ENCODE measurements around the gene ADD3. TPM values are rescaled to one million over a fixed set of nuclear protein-coding genes. Genes with fewer than 3 reads are reported as not detected.

The ADD3 gene
- total RNA-seq, 1 experiment from 2014 or later, result 32.4 TPM

DNA sequence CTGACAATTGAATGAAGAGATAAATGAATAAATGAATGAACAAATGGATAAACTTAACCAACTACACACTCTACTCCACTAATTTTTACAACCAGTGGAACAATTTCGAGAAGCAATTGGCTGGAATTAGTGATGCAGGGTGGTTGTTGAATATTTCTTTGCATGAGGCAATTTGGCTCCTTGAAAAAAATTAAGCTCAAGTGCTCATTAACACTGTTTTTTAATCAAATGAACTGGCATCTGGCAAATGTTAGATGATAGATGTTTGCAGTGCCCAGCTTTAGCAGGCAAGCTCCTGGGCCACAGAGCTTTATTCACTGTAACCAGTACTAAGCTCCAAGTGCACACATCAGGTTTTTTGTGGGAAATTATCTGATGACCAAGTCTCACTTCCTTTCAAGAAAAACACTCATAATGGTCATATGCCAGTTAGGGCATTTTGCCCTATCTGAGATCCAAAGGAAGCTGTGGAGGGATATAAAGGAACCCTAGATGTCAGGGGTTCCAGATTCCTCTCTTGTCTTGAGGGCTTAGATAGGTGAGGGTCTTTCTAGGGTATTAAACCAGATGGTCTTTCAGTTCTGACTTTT, 16.4 kb upstream of the ADD3 start:
- no TSS peak for BruUV-seq (replicated peaks)
- Histone ChIP-seq H3K4me3 (ENCODE audit: low read depth in 2 of 2, low read length in 2 of 2) (no peak overlapping the region), H3K36me3 (ENCODE audit: control insufficient read depth, insufficient read depth, low read length) (no peaks in the 10 kb centered on the region), H3K9me3 (ENCODE audit: control insufficient read depth, insufficient read depth, low read depth, low read length) (no peaks in the 10 kb centered on the region), H3K27ac (ENCODE audit: low read length) (no peak overlapping the region), H3K27me3 (ENCODE audit: control insufficient read depth, insufficient read depth, low read length) (peaks cover under 1% of the 10 kb centered on the region; the same call in 1 of the 2 replicates), H3K4me1 (ENCODE audit: control insufficient read depth, insufficient read depth, low read length) (no peaks in the 10 kb centered on the region)
- CTCF ChIA-PET, result no interaction called here
- POLR2A ChIA-PET, result no interaction called here
- intact Hi-C loops (cut with micrococcal nuclease; ENCODE audit: unreplicated experiment), result no loop called here
- ATAC-seq, result no peak
- no peak for TF ChIP-seq TCF7L2 (IDR thresholded peaks at IDR 0.05; ENCODE audit: low read depth, low read length)
- TF ChIP-seq, protein P1, sequence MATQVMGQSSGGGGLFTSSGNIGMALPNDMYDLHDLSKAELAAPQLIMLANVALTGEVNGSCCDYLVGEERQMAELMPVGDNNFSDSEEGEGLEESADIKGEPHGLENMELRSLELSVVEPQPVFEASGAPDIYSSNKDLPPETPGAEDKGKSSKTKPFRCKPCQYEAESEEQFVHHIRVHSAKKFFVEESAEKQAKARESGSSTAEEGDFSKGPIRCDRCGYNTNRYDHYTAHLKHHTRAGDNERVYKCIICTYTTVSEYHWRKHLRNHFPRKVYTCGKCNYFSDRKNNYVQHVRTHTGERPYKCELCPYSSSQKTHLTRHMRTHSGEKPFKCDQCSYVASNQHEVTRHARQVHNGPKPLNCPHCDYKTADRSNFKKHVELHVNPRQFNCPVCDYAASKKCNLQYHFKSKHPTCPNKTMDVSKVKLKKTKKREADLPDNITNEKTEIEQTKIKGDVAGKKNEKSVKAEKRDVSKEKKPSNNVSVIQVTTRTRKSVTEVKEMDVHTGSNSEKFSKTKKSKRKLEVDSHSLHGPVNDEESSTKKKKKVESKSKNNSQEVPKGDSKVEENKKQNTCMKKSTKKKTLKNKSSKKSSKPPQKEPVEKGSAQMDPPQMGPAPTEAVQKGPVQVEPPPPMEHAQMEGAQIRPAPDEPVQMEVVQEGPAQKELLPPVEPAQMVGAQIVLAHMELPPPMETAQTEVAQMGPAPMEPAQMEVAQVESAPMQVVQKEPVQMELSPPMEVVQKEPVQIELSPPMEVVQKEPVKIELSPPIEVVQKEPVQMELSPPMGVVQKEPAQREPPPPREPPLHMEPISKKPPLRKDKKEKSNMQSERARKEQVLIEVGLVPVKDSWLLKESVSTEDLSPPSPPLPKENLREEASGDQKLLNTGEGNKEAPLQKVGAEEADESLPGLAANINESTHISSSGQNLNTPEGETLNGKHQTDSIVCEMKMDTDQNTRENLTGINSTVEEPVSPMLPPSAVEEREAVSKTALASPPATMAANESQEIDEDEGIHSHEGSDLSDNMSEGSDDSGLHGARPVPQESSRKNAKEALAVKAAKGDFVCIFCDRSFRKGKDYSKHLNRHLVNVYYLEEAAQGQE (IDR thresholded peaks at IDR 0.05; ENCODE audit: insufficient read depth in 1 of 2, low read depth in 2 of 2, low read length in 1 of 2), result no peak
- no peak for TF ChIP-seq POLR2AphosphoS5 (IDR thresholded peaks at IDR 0.05; ENCODE audit: low read depth, low read length)
- no peak for TF ChIP-seq SIN3A (IDR thresholded peaks at IDR 0.05; ENCODE audit: borderline replicate concordance, insufficient read depth, low read depth, low read length)
- TF ChIP-seq, protein P2, sequence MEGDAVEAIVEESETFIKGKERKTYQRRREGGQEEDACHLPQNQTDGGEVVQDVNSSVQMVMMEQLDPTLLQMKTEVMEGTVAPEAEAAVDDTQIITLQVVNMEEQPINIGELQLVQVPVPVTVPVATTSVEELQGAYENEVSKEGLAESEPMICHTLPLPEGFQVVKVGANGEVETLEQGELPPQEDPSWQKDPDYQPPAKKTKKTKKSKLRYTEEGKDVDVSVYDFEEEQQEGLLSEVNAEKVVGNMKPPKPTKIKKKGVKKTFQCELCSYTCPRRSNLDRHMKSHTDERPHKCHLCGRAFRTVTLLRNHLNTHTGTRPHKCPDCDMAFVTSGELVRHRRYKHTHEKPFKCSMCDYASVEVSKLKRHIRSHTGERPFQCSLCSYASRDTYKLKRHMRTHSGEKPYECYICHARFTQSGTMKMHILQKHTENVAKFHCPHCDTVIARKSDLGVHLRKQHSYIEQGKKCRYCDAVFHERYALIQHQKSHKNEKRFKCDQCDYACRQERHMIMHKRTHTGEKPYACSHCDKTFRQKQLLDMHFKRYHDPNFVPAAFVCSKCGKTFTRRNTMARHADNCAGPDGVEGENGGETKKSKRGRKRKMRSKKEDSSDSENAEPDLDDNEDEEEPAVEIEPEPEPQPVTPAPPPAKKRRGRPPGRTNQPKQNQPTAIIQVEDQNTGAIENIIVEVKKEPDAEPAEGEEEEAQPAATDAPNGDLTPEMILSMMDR (IDR thresholded peaks at IDR 0.05), result no peak
- DNase-seq (ENCODE audit: low read depth, low spot score), result no peak
- in situ Hi-C loops (cut with HindIII; ENCODE audit: low pct_unique_long_range_greater_than_20kb, low sequenced_read_pairs), result no loop called here

DNA sequence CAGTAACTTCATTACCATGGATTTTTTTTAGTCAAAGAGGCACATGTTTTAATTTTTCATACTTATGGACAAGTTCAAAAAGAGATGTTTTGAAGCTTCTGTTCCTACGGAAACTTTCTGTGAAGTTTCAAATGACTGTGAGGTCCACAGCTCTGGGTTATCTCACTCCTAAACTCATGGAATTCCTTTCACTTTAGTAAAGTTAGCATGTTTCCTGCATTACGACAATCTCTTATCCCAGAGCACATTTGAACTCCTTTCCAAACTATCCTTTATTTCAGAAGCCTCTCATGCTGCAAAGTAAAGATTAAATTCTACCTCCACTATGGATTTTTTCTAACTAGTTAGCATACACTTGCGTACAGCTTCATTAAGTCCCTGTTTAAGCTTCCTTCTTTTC, 15.3 kb upstream of the ADD3 start:
- no TSS peak for BruUV-seq (replicated peaks)
- POLR2A ChIA-PET, result no interaction called here
- Histone ChIP-seq H3K4me3 (ENCODE audit: low read depth in 2 of 2, low read length in 2 of 2) (no peak overlapping the region), H3K9me3 (ENCODE audit: control insufficient read depth, insufficient read depth, low read depth, low read length) (no peaks in the 10 kb centered on the region), H3K36me3 (ENCODE audit: control insufficient read depth, insufficient read depth, low read length) (no peaks in the 10 kb centered on the region), H3K27me3 (ENCODE audit: control insufficient read depth, insufficient read depth, low read length) (peaks cover 7% of the 10 kb centered on the region; the same call in 1 of the 2 replicates), H3K27ac (ENCODE audit: low read length) (no peak overlapping the region), H3K4me1 (ENCODE audit: control insufficient read depth, insufficient read depth, low read length) (no peaks in the 10 kb centered on the region)
- TF ChIP-seq, protein P2 (IDR thresholded peaks at IDR 0.05), result no peak
- TF ChIP-seq TCF7L2 (IDR thresholded peaks at IDR 0.05; ENCODE audit: low read depth, low read length), result no peak
- TF ChIP-seq SIN3A (IDR thresholded peaks at IDR 0.05; ENCODE audit: borderline replicate concordance, insufficient read depth, low read depth, low read length), result no peak
- TF ChIP-seq POLR2AphosphoS5 (IDR thresholded peaks at IDR 0.05; ENCODE audit: low read depth, low read length), result no peak
- TF ChIP-seq, protein P1 (IDR thresholded peaks at IDR 0.05; ENCODE audit: insufficient read depth in 1 of 2, low read depth in 2 of 2, low read length in 1 of 2), result no peak
- no peak for ATAC-seq
- in situ Hi-C loops (cut with HindIII; ENCODE audit: low pct_unique_long_range_greater_than_20kb, low sequenced_read_pairs), result no loop called here
- DNase-seq (ENCODE audit: low read depth, low spot score), result no peak
- intact Hi-C loops (cut with micrococcal nuclease; ENCODE audit: unreplicated experiment), result no loop called here
- CTCF ChIA-PET, result no interaction called here

Data from Panc1 (cell line).